CD14-positive monocyte (primary cell): Measurements from ENCODE around the gene RCC2. TPM values are rescaled to one million over a fixed set of nuclear protein-coding genes. Genes with fewer than 3 reads are reported as not detected.

ENCODE experiments used
- DNase-seq, 3 donors: peaks; one replicate each; pipeline ENCODE4 v3.0.0-alpha.2; 2011 to 2022
- H2AFZ ChIP-seq: 2 replicates; pipeline ENCODE4 v1.6.0; 2012; ENCODE audit warnings: mild to moderate bottlenecking, low read depth, low read length, inconsistent platforms; ENCODE audit not compliant: insufficient read depth, poor library complexity, severe bottlenecking
- H3K27ac ChIP-seq, 2 donors: 1 replicate in 1 of 2; 2 replicates in 1 of 2; pipeline ENCODE4 v1.5.1; 2012 to 2013; ENCODE audit warnings: low read length in 2 of 2, control low read depth in 1 of 2, inconsistent platforms in 1 of 2, low read depth in 1 of 2, mild to moderate bottlenecking in 1 of 2
- H3K27me3 ChIP-seq, 2 donors: one replicate each; pipeline versions ENCODE4 v1.6.0 to v1.6.1; 2011 to 2013; ENCODE audit warnings: low read length in 2 of 2; ENCODE audit not compliant: control insufficient read depth in 2 of 2, insufficient read depth in 2 of 2
- H3K36me3 ChIP-seq, 2 donors: replicated peaks in 1 of 2; 1 replicate in 1 of 2; 2 replicates in 1 of 2; pipeline versions ENCODE4 v1.5.1 to v1.6.1; 2012 to 2013; ENCODE audit warnings: low read length in 2 of 2, control low read depth in 1 of 2, inconsistent platforms in 1 of 2, mild to moderate bottlenecking in 1 of 2; ENCODE audit not compliant: insufficient read depth in 2 of 2, control insufficient read depth in 1 of 2
- H3K4me1 ChIP-seq, 2 donors: 1 replicate in 1 of 2; 2 replicates in 1 of 2; pipeline versions ENCODE4 v1.5.1 to v1.6.1; 2012 to 2013; ENCODE audit warnings: low read length in 2 of 2, control low read depth in 1 of 2, inconsistent platforms in 1 of 2, mild to moderate bottlenecking in 1 of 2, moderate library complexity in 1 of 2; ENCODE audit not compliant: insufficient read depth in 2 of 2, control insufficient read depth in 1 of 2
- H3K4me2 ChIP-seq: replicated peaks from 2 replicates; pipeline ENCODE3; 2012; ENCODE audit warnings: low read length, moderate library complexity, mild to moderate bottlenecking; ENCODE audit not compliant: poor library complexity, severe bottlenecking; ENCODE audit errors: extremely low read depth
- H3K4me3 ChIP-seq, 3 experiments: fragments of 200-600 bp in 1 of 3; sonication (generic) in 1 of 3; replicated peaks in 1 of 3; 1 replicate in 2 of 3; 2 replicates in 1 of 3; pipeline ENCODE4 v1.5.1; 2011 to 2013; ENCODE audit warnings: low read length in 3 of 3, mild to moderate bottlenecking in 3 of 3, control low read depth in 2 of 3, low read depth in 2 of 3, inconsistent platforms in 1 of 3, moderate library complexity in 1 of 3
- H3K79me2 ChIP-seq: 2 replicates; pipeline ENCODE4 v1.6.0; 2012; ENCODE audit warnings: mild to moderate bottlenecking, control low read depth, inconsistent platforms, low read length, moderate library complexity; ENCODE audit not compliant: insufficient read depth
- H3K9ac ChIP-seq: 2 replicates; pipeline ENCODE4 v1.6.0; 2017; ENCODE audit warnings: low read length, mild to moderate bottlenecking; ENCODE audit not compliant: insufficient read depth, poor library complexity, severe bottlenecking
- H3K9me3 ChIP-seq, 2 donors: replicated peaks in 1 of 2; 1 replicate in 1 of 2; 2 replicates in 1 of 2; pipeline versions ENCODE4 v1.5.1 to v1.6.1; 2012 to 2013; ENCODE audit warnings: low read length in 2 of 2, control low read depth in 1 of 2; ENCODE audit not compliant: control insufficient read depth in 1 of 2, insufficient read depth in 1 of 2
- H4K20me1 ChIP-seq: 2 replicates; pipeline ENCODE4 v1.6.0; 2012; ENCODE audit warnings: mild to moderate bottlenecking, low read length, control low read depth, moderate library complexity; ENCODE audit not compliant: insufficient read depth
- H3K27ac Mint-ChIP-seq, 7 donors: one replicate each; pipeline ENCODE4 v1.8.0; 2020; ENCODE audit warnings: mild to moderate bottlenecking in 7 of 7, mixed read lengths in 7 of 7, moderate library complexity in 6 of 7, inconsistent platforms in 2 of 7
- H3K27me3 Mint-ChIP-seq, 3 donors: one replicate each; pipeline ENCODE4 v1.8.0; 2021 to 2022; ENCODE audit warnings: low read depth in 3 of 3, mild to moderate bottlenecking in 3 of 3, mixed read lengths in 3 of 3, moderate library complexity in 3 of 3, inconsistent platforms in 1 of 3
- H3K36me3 Mint-ChIP-seq, 2 donors: one replicate each; pipeline ENCODE4 v1.8.0; 2020; ENCODE audit warnings: mixed read lengths in 2 of 2, inconsistent platforms in 1 of 2, mild to moderate bottlenecking in 1 of 2
- H3K4me1 Mint-ChIP-seq: one replicate; pipeline ENCODE4 v1.8.0; 2020; ENCODE audit warnings: mild to moderate bottlenecking, mixed read lengths
- H3K4me3 Mint-ChIP-seq, 2 donors: one replicate each; pipeline ENCODE4 v1.8.0; 2020; ENCODE audit warnings: mild to moderate bottlenecking in 2 of 2, mixed read lengths in 2 of 2, moderate library complexity in 1 of 2
- H3K9me3 Mint-ChIP-seq, 7 donors: one replicate each; pipeline ENCODE4 v1.8.0; 2020 to 2022; ENCODE audit warnings: mixed read lengths in 7 of 7, mild to moderate bottlenecking in 6 of 7, moderate library complexity in 6 of 7, inconsistent platforms in 2 of 7
- WGBS: methylation state at CpG from one replicate; pipeline ENCODE4 v1.1.5; 2013; ENCODE audit warnings: missing lambda C conversion rate; ENCODE audit not compliant: insufficient coverage; 5-methylcytosine and 5-hydroxymethylcytosine counted together
- intact Hi-C, 2 donors: fragments of 100-400 bp; cut with micrococcal nuclease; formaldehyde crosslinking; loops; one replicate each; pipeline versions ENCODE4 v1.15.0 to v1.15.1; 2023
- polyA plus RNA-seq, 3 donors: library from polyadenylated mRNA; depleted of rRNA in 1 of 3; unstranded in 2 of 3; stranded (reverse) in 1 of 3; fragments of 300-500 nt in 2 of 3; fragments of >200 nt in 1 of 3; fragmentation: Illumina TruSeq in 2 of 3; gene quantifications; 1 replicate in 2 of 3; 2 replicates in 1 of 3; pipeline ENCODE4 v1.2.3, GENCODE V29; 2012 to 2021
- TF ChIP-seq, protein P1 (sequence below): fragments of 200-600 bp; IDR thresholded peaks from one replicate; pipeline ENCODE4 v1.8.0; 2022; ENCODE audit warnings: antibody characterized with exemption, mild to moderate bottlenecking

RCC2 gene
- polyA plus RNA-seq, 3 donors = 22.3 to 66.3 (median 40.9) TPM

DNA sequence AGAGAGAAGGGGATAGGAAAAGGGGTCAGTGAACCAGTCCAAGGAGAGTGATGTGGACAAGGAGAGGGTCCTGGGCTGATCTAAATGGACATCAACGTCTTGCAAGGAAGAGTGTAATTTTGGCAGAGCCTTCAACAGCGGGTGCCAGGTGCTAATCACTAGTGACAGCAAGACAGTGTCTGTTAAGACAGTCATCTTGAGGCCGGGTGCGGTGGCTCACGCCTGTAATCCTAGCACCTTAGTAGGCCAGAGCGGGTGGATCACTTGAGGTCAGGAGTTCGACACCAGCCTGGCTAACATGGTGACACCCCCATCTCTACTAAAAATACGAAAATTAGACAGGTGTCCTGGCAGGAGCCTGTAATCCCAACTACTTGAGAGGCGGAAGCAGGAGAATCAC is 79.7 kb downstream of the RCC2 start:
- H2AFZ ChIP-seq = no peak overlapping the region
- H3K4me2 ChIP-seq = no peak overlapping the region
- peaks cover 58 to 82% of the 10 kb centered on the region in 2 donors for H3K36me3 ChIP-seq
- 96% methylated on average over 3 of the region's 9 CpGs for WGBS
- Mint-ChIP-seq H3K27ac (peak overlapping the region in 2 of 7 donors; percentile 7 to 50), H3K4me3 (no peak overlapping the region), H3K9me3 (peaks cover 0 to 3% (median 0%) of the 10 kb centered on the region in 7 donors), H3K27me3 (no peaks in the 10 kb centered on the region), H3K4me1 (peaks cover 3% of the 10 kb centered on the region), H3K36me3 (peaks cover 61 to 89% of the 10 kb centered on the region in 2 donors)
- TF ChIP-seq, protein P1, sequence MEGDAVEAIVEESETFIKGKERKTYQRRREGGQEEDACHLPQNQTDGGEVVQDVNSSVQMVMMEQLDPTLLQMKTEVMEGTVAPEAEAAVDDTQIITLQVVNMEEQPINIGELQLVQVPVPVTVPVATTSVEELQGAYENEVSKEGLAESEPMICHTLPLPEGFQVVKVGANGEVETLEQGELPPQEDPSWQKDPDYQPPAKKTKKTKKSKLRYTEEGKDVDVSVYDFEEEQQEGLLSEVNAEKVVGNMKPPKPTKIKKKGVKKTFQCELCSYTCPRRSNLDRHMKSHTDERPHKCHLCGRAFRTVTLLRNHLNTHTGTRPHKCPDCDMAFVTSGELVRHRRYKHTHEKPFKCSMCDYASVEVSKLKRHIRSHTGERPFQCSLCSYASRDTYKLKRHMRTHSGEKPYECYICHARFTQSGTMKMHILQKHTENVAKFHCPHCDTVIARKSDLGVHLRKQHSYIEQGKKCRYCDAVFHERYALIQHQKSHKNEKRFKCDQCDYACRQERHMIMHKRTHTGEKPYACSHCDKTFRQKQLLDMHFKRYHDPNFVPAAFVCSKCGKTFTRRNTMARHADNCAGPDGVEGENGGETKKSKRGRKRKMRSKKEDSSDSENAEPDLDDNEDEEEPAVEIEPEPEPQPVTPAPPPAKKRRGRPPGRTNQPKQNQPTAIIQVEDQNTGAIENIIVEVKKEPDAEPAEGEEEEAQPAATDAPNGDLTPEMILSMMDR = no peak
- H4K20me1 ChIP-seq = peaks cover 14% of the 10 kb centered on the region
- intact Hi-C loops = no loop called here
- no peak overlapping the region for H3K9ac ChIP-seq
- H3K9me3 ChIP-seq = no peaks in the 10 kb centered on the region
- peaks cover 4 to 5% of the 10 kb centered on the region in 2 donors for H3K4me1 ChIP-seq
- DNase-seq = no peak
- H3K27me3 ChIP-seq = no peaks in the 10 kb centered on the region
- peak overlapping the region in 1 of 2 donors; percentile 20 for H3K27ac ChIP-seq
- H3K79me2 ChIP-seq = no peaks in the 10 kb centered on the region
- no peak overlapping the region for H3K4me3 ChIP-seq

- no peaks in the 10 kb centered on the region for H3K27me3 Mint-ChIP-seq
- H3K79me2 ChIP-seq = no peaks in the 10 kb centered on the region
- no peaks in the 10 kb centered on the region for H3K4me1 Mint-ChIP-seq
- no peak overlapping the region for H3K4me3 ChIP-seq
- intact Hi-C loops = no loop called here
- no peak overlapping the region for H2AFZ ChIP-seq
- peak overlapping the region in 2 of 7 donors; percentile 45 to 57 for H3K27ac Mint-ChIP-seq
- WGBS = 67% methylated on average over 1 of the region's 11 CpGs
- TF ChIP-seq, protein P1 = no peak
- peaks cover 0 to 3% (median 0%) of the 10 kb centered on the region in 7 donors for H3K9me3 Mint-ChIP-seq
- H4K20me1 ChIP-seq = peaks cover 18% of the 10 kb centered on the region
- H3K4me2 ChIP-seq = no peak overlapping the region
- H3K27me3 ChIP-seq = no peaks in the 10 kb centered on the region
- H3K9ac ChIP-seq = no peak overlapping the region
- peaks cover 65 to 90% of the 10 kb centered on the region in 2 donors for H3K36me3 ChIP-seq
- H3K9me3 ChIP-seq = no peaks in the 10 kb centered on the region
- H3K27ac ChIP-seq = no peak overlapping the region
- H3K36me3 Mint-ChIP-seq = peaks cover 67 to 94% of the 10 kb centered on the region in 2 donors
- no peaks in the 10 kb centered on the region for H3K4me1 ChIP-seq
- no peak overlapping the region for H3K4me3 Mint-ChIP-seq
- no peak for DNase-seq
Measured at GRCh38 chr1:17359031-17359430, 80.4 kb downstream of the RCC2 start.
